Activated naive CD8-positive, alpha-beta T cell treated with anti-CD3 and anti-CD28 coated beads, Interleukin-2, amount 10 ng/mL, durations not matched to agents 7 days and 5 days (primary cell): ENCODE results near the gene C10orf120. TPM values are rescaled to one million over a fixed set of nuclear protein-coding genes. Genes with fewer than 3 reads are reported as not detected.

Experiments used
- ATAC-seq: fragments of 150-1000 bp; cut with Tn5 transposase; one replicate; pipeline ENCODE4 v1.10.0; 2021; ENCODE audit warnings: low read depth, moderate library complexity
- POLR2A ChIA-PET: fragments of 350-600 bp; sonication (Branson Sonifier 250); formaldehyde crosslinking; loops from one replicate; lab custom pipeline; 2021; ENCODE audit warnings: antibody characterized with exemption; lab: Charles Lee
- DNase-seq: peaks from one replicate; pipeline ENCODE4 v3.0.0; 2021
- H3K27ac Mint-ChIP-seq: one replicate; pipeline ENCODE4 v1.8.0; 2022; ENCODE audit warnings: mild to moderate bottlenecking, mixed read lengths
- H3K27me3 Mint-ChIP-seq: one replicate; pipeline ENCODE4 v1.8.0; 2022; ENCODE audit warnings: mild to moderate bottlenecking, moderate library complexity, mixed read lengths
- H3K36me3 Mint-ChIP-seq: one replicate; pipeline ENCODE4 v1.8.0; 2021; ENCODE audit warnings: mild to moderate bottlenecking, mixed read lengths
- H3K4me1 Mint-ChIP-seq: one replicate; pipeline ENCODE4 v1.8.0; 2021; ENCODE audit warnings: mixed read lengths
- H3K4me3 Mint-ChIP-seq: one replicate; pipeline ENCODE4 v1.8.0; 2022; ENCODE audit warnings: mild to moderate bottlenecking, moderate library complexity, mixed read lengths
- H3K9me3 Mint-ChIP-seq: one replicate; pipeline ENCODE4 v1.8.0; 2021; ENCODE audit warnings: mixed read lengths
- total RNA-seq, 2 experiments: library from RNA; stranded (reverse); gene quantifications; one replicate each; pipeline ENCODE4 v1.2.3, GENCODE V29; 2021

The C10orf120 gene
- total RNA-seq, 2 experiments from 2014 or later = not detected

GRCh38 chr10:122689146-122689820 is 10.4 kb downstream of the C10orf120 start:
- H3K27ac Mint-ChIP-seq = no peak overlapping the region
- no peaks in the 10 kb centered on the region for H3K4me1 Mint-ChIP-seq
- no peaks in the 10 kb centered on the region for H3K36me3 Mint-ChIP-seq
- ATAC-seq (no peak), DNase-seq (no peak)
- H3K4me3 Mint-ChIP-seq = no peak overlapping the region
- no peaks in the 10 kb centered on the region for H3K9me3 Mint-ChIP-seq
- H3K27me3 Mint-ChIP-seq = peaks cover 22% of the 10 kb centered on the region
- POLR2A ChIA-PET = no interaction called here

- Mint-ChIP-seq H3K27me3 (peaks cover 22% of the 10 kb centered on the region), H3K4me1 (no peaks in the 10 kb centered on the region), H3K36me3 (no peaks in the 10 kb centered on the region), H3K9me3 (no peaks in the 10 kb centered on the region), H3K4me3 (no peak overlapping the region), H3K27ac (no peak overlapping the region)
- POLR2A ChIA-PET = no interaction called here
- DNase-seq (no peak), ATAC-seq (no peak)
Measured at GRCh38 chr10:122688293-122688989, 11.2 kb downstream of the C10orf120 start.

GRCh38 chr10:122682522-122682921 is 17.1 kb downstream of the C10orf120 start:
- Mint-ChIP-seq H3K27me3 (peaks cover 13% of the 10 kb centered on the region), H3K4me1 (no peaks in the 10 kb centered on the region), H3K4me3 (no peak overlapping the region), H3K9me3 (no peaks in the 10 kb centered on the region), H3K27ac (no peak overlapping the region), H3K36me3 (no peaks in the 10 kb centered on the region)
- no peak for ATAC-seq
- POLR2A ChIA-PET = no interaction called here
- DNase-seq = no peak

GRCh38 chr10:122678266-122678665 is 21.4 kb downstream of the C10orf120 start:
- ATAC-seq (no peak), DNase-seq (no peak)
- no peak overlapping the region for H3K27ac Mint-ChIP-seq
- H3K4me1 Mint-ChIP-seq = no peaks in the 10 kb centered on the region
- H3K9me3 Mint-ChIP-seq = no peaks in the 10 kb centered on the region
- POLR2A ChIA-PET = no interaction called here
- no peak overlapping the region for H3K4me3 Mint-ChIP-seq
- peaks cover 9% of the 10 kb centered on the region for H3K27me3 Mint-ChIP-seq
- no peaks in the 10 kb centered on the region for H3K36me3 Mint-ChIP-seq

- peaks cover 19% of the 10 kb centered on the region for H3K27me3 Mint-ChIP-seq
- no peaks in the 10 kb centered on the region for H3K9me3 Mint-ChIP-seq
- no peaks in the 10 kb centered on the region for H3K4me1 Mint-ChIP-seq
- POLR2A ChIA-PET = no interaction called here
- ATAC-seq = no peak
- H3K4me3 Mint-ChIP-seq = no peak overlapping the region
- DNase-seq = no peak
- H3K36me3 Mint-ChIP-seq = no peaks in the 10 kb centered on the region
- no peak overlapping the region for H3K27ac Mint-ChIP-seq
Measured at GRCh38 chr10:122675278-122675677, 24.4 kb downstream of the C10orf120 start.

GRCh38 chr10:122674781-122675180 is 24.9 kb downstream of the C10orf120 start:
- POLR2A ChIA-PET = no interaction called here
- Mint-ChIP-seq H3K27me3 (peaks cover 21% of the 10 kb centered on the region), H3K4me1 (no peaks in the 10 kb centered on the region), H3K9me3 (no peaks in the 10 kb centered on the region), H3K27ac (no peak overlapping the region), H3K36me3 (no peaks in the 10 kb centered on the region), H3K4me3 (no peak overlapping the region)
- no peak for ATAC-seq
- no peak for DNase-seq

- Mint-ChIP-seq H3K4me3 (no peak overlapping the region), H3K9me3 (no peaks in the 10 kb centered on the region), H3K27me3 (peaks cover 25% of the 10 kb centered on the region), H3K36me3 (no peaks in the 10 kb centered on the region), H3K27ac (no peak overlapping the region), H3K4me1 (no peaks in the 10 kb centered on the region)
- POLR2A ChIA-PET = no interaction called here
- DNase-seq = no peak
- ATAC-seq = no peak
Measured at GRCh38 chr10:122673731-122674130, 25.9 kb downstream of the C10orf120 start.

GRCh38 chr10:122673269-122673668 is 26.4 kb downstream of the C10orf120 start:
- Mint-ChIP-seq H3K27me3 (peaks cover 22% of the 10 kb centered on the region), H3K27ac (no peak overlapping the region), H3K9me3 (no peaks in the 10 kb centered on the region), H3K36me3 (no peaks in the 10 kb centered on the region), H3K4me1 (no peaks in the 10 kb centered on the region), H3K4me3 (no peak overlapping the region)
- DNase-seq (no peak), ATAC-seq (no peak)
- POLR2A ChIA-PET = no interaction called here

GRCh38 chr10:122672655-122673054 is 27.0 kb downstream of the C10orf120 start:
- DNase-seq (no peak), ATAC-seq (no peak)
- no peaks in the 10 kb centered on the region for H3K4me1 Mint-ChIP-seq

GRCh38 chr10:122671355-122671754 is 28.3 kb downstream of the C10orf120 start:
- no peak for ATAC-seq
- DNase-seq = no peak
- POLR2A ChIA-PET = no interaction called here
- Mint-ChIP-seq H3K36me3 (no peaks in the 10 kb centered on the region), H3K27me3 (peaks cover 25% of the 10 kb centered on the region), H3K4me3 (no peak overlapping the region), H3K27ac (no peak overlapping the region), H3K9me3 (no peaks in the 10 kb centered on the region), H3K4me1 (no peaks in the 10 kb centered on the region)

More at GRCh38 chr10:122672655-122673054, 27.0 kb downstream of the C10orf120 start:
- H3K36me3 Mint-ChIP-seq = no peaks in the 10 kb centered on the region
- no peak overlapping the region for H3K27ac Mint-ChIP-seq
- H3K4me3 Mint-ChIP-seq = no peak overlapping the region
- H3K27me3 Mint-ChIP-seq = peaks cover 24% of the 10 kb centered on the region
- POLR2A ChIA-PET = no interaction called here
- H3K9me3 Mint-ChIP-seq = no peaks in the 10 kb centered on the region

GRCh38 chr10:122669842-122670241 is 29.8 kb downstream of the C10orf120 start:
- Mint-ChIP-seq H3K27me3 (peaks cover 22% of the 10 kb centered on the region), H3K4me1 (no peaks in the 10 kb centered on the region), H3K4me3 (no peak overlapping the region)

GRCh38 chr10:122669045-122669444 is 30.6 kb downstream of the C10orf120 start:
- peaks cover 22% of the 10 kb centered on the region for H3K27me3 Mint-ChIP-seq
- H3K4me3 Mint-ChIP-seq = no peak overlapping the region
- DNase-seq (no peak), ATAC-seq (no peak)
- H3K36me3 Mint-ChIP-seq = no peaks in the 10 kb centered on the region
- H3K4me1 Mint-ChIP-seq = no peaks in the 10 kb centered on the region
- H3K27ac Mint-ChIP-seq = no peak overlapping the region
- H3K9me3 Mint-ChIP-seq = no peaks in the 10 kb centered on the region
- POLR2A ChIA-PET = no interaction called here

More at GRCh38 chr10:122669842-122670241, 29.8 kb downstream of the C10orf120 start:
- Mint-ChIP-seq H3K36me3 (no peaks in the 10 kb centered on the region), H3K27ac (no peak overlapping the region), H3K9me3 (no peaks in the 10 kb centered on the region)
- DNase-seq = no peak
- POLR2A ChIA-PET = no interaction called here
- ATAC-seq = no peak

- Mint-ChIP-seq H3K27me3 (peaks cover 12% of the 10 kb centered on the region), H3K36me3 (no peaks in the 10 kb centered on the region), H3K4me3 (no peak overlapping the region), H3K9me3 (no peaks in the 10 kb centered on the region), H3K4me1 (no peaks in the 10 kb centered on the region), H3K27ac (no peak overlapping the region)
- ATAC-seq (no peak), DNase-seq (no peak)
- POLR2A ChIA-PET = no interaction called here
Measured at GRCh38 chr10:122665946-122666345, 33.7 kb downstream of the C10orf120 start.

GRCh38 chr10:122665329-122665860 is 34.3 kb downstream of the C10orf120 start:
- POLR2A ChIA-PET = no interaction called here
- Mint-ChIP-seq H3K9me3 (no peaks in the 10 kb centered on the region), H3K27ac (no peak overlapping the region), H3K4me1 (no peaks in the 10 kb centered on the region), H3K4me3 (no peak overlapping the region), H3K27me3 (peaks cover 10% of the 10 kb centered on the region), H3K36me3 (no peaks in the 10 kb centered on the region)
- no peak for ATAC-seq
- DNase-seq = no peak
